ENCODE measurements around the gene ITPKB.

- TF ChIP-seq, protein P1, sequence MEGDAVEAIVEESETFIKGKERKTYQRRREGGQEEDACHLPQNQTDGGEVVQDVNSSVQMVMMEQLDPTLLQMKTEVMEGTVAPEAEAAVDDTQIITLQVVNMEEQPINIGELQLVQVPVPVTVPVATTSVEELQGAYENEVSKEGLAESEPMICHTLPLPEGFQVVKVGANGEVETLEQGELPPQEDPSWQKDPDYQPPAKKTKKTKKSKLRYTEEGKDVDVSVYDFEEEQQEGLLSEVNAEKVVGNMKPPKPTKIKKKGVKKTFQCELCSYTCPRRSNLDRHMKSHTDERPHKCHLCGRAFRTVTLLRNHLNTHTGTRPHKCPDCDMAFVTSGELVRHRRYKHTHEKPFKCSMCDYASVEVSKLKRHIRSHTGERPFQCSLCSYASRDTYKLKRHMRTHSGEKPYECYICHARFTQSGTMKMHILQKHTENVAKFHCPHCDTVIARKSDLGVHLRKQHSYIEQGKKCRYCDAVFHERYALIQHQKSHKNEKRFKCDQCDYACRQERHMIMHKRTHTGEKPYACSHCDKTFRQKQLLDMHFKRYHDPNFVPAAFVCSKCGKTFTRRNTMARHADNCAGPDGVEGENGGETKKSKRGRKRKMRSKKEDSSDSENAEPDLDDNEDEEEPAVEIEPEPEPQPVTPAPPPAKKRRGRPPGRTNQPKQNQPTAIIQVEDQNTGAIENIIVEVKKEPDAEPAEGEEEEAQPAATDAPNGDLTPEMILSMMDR (IDR thresholded peaks at IDR 0.05) = no peak
- no peak for TF ChIP-seq EZH2phosphoT487 (IDR thresholded peaks at IDR 0.05)
These were observed 72.4 kb downstream of the ITPKB start for GRCh38 chr1:226666692-226667091.
